GM19467 (cell line): ENCODE results near the gene RPTOR.

Experiments used
- ATAC-seq: cut with Tn5 transposase; IDR thresholded peaks from one replicate; pipeline ENCODE4 v1.9.1; 2021; ENCODE audit warnings: mild to moderate bottlenecking, moderate library complexity; ENCODE audit not compliant: unreplicated experiment

RPTOR gene

GRCh38 chr17:80778716-80779115 lies 234.1 kb downstream of the RPTOR start:
- no peak for ATAC-seq

GRCh38 chr17:80779336-80779735 lies 234.7 kb downstream of the RPTOR start:
- no peak for ATAC-seq

DNA sequence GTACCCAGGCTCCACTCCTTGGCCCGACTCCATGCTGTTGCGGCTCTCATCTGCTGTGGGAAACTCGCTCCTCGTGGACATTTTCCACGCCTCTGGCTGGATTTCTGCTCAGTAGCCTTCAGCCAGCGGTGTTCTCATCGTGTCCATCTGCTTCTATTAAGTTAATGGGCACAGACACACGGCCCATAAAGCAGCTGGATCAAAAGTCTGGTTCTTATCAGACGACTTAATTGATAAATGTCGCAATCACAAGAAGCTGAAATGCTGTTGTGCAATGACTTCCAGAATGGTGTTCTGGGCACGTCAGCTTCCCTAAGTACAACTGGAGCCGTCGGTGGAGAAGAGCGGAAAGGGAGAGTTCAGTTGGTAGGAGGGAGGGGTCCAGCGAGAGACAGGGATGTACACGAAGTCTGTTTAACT lies 235.3 kb downstream of the RPTOR start:
- ATAC-seq: no peak

DNA sequence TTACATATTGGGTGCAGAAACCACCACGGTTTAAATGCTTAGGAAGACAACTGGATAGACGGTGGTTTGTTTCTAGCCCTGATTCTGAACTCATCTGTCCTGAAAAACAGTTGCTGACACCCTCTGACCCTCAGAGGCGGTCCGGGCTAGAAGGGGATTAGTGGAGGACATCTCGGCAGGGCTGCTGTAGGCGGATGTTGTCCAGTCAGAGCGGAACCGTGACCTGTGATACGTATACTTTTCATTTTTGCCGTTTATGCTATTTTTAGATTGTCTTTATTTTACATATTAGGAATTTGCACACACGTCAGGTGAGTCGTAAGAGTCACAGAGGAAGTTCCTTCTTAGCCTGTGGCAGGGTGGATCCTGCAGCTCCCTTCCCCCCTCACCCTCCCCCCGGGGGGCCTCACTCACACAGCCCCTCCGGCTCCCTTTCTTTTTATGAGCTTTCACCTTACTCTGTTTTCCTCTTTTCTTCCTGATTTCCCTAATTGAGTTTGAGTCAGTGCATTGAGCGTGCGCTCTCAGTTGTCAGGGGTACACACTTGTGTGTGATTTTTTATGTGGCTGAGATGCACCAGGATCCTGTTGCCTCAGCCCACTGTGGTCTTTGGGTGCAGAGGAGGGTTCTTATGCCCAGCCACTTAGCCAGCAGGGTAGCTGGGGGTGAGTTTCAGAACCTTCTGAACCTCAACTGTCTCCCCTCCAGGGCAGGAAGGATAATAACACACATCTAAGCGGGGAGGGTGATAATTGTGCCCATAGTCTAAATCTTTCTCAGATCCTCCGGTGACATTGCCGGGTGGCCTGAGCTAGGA lies 236.0 kb downstream of the RPTOR start:
- peak; percentile 73 for ATAC-seq

DNA sequence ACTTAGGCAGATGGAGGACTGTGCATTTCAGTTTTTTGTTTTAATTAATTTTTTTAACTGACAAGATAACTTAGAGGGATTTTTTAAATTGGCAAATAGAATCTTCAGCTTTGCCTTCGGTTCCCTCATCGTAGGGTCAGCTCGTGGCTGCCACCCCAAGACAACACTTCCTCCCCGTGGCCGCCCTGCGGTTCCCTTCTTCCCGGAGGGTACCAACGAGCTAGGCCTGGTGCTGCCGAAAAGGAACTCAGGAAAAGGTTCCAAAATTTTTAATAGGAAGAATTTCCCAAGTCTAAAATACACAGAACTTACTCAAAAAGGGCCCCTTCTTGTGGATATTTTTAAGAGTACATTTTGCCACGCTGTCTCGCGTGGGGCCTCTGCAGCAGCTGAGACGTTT lies 236.6 kb downstream of the RPTOR start:
- ATAC-seq: no peak

DNA sequence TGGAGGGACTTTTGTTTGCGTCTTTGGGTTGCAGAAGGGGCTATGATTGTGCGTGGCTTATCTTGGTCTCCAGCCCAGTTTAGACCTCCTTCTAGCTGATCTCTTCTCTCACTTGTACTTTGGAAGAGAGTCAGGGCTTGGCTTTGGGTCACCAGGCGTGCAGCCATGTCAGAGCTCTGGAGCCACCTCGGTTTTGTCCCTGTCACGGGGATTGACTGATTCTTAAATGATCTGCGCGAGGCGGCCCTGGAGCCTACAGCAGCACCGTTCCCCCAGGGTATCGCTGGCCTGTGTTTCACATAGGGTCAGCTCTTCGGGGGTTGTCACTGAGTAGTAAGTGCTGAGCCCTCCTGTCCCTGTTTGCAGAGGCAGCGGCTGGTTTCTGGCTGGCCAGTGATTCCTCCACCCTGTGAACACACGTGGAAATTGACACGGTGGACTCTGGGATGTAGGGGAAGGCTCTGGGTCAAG lies 237.2 kb downstream of the RPTOR start:
- ATAC-seq: no peak

DNA sequence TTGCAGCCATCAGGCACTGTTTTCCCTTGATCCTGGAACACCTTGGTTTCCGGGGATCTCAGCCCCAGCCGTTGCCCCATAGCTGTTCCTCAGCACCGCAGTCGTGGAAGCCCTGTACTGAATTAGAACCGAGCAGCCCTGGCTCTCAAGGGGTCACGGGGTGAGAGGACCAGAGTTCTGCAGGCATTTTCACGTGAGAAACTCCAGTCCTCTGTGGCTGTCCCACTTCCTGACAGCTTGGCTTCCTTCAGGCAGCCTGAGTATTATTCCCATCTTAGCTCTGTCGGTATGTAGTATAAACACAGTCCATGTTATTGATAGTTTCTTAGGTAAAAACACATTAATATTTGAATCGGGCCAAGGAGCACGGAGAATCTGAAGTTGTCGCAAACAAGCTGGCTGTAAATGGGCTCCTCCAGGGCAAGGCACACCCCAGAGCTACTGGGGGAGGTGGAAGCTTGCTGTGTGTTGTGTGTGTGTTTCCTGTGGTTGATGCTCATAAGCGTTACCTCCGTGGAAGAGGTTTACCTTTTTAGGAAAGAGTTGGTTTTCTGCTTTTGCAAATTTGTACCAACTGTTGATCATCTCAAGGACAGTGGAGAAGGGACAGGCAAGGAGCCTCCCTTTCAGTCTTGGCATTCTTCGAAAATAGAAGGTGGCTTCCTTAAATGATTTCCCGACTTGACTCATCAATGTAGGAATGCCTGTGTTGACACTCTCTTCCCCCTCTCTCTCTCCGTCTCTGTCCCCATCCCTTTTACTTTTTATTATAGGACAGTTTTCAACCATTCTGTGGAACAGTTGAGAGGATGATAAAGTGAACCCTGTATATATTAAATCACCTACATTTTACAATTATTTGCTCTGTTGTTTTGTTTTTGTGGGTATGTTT lies 238.1 kb downstream of the RPTOR start:
- no peak for ATAC-seq

GRCh38 chr17:80783486-80783885 lies 238.8 kb downstream of the RPTOR start:
- no peak for ATAC-seq

DNA sequence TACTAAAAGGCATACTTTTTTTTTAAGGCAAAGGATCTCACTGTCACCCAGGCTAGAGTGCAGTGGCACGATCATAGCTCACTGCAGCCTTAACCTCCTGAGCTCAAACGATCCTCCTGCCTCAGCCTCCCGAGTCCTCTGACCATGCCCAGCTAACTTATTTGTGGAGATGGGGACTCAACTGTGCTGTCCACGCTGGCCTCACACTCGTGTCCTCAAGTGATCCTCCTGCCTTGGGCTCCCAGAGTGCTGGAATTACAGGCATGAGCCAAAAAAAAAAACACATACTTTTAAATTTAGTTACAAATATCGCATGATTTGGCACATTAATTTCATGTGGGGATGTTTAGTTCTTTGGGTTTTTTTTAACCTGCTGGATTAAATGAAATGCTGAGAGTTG lies 239.3 kb downstream of the RPTOR start:
- ATAC-seq: no peak

GRCh38 chr17:80785477-80786178 lies 241.0 kb downstream of the RPTOR start:
- no peak for ATAC-seq

DNA sequence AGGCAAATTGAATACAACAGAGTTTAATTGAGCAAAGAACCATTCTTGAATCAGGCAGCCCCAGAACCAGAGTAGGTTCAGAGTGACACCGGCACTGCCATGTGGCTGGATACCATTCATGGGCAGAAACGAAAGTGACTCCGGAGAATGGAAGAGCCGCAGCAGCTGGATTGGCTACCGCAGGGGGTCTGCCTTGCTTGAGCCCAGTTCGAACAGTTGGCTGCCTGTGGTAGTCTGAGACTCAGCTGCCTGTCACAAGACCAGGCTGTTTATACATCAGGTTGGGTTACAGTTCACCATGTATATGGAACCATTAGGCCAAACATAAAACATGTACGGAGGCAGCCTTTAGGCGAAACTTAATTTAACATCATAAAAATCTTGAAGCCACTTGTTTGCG lies 241.8 kb downstream of the RPTOR start:
- no peak for ATAC-seq

- no peak for ATAC-seq
Observed at GRCh38 chr17:80786887-80787286, 242.2 kb downstream of the RPTOR start.

DNA sequence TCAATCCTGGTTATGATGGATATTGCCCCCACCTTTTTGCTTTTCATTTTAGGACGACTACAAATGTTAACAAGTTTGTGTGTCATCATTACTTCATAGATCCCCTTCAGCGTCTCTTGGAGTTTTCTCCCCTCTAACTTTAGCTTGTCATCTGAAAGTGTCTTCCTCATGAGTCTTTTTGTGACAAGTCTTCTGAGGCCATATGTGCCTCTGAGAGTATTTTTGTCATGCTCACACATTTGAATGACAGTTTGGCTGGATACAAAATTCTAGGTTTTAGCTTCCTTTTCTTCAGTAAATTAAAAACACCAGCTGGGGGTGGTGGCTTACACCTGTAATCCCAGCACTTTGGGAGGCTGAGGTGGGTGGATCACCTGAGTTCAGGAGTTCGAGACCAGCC lies 243.2 kb downstream of the RPTOR start:
- ATAC-seq: no peak

DNA sequence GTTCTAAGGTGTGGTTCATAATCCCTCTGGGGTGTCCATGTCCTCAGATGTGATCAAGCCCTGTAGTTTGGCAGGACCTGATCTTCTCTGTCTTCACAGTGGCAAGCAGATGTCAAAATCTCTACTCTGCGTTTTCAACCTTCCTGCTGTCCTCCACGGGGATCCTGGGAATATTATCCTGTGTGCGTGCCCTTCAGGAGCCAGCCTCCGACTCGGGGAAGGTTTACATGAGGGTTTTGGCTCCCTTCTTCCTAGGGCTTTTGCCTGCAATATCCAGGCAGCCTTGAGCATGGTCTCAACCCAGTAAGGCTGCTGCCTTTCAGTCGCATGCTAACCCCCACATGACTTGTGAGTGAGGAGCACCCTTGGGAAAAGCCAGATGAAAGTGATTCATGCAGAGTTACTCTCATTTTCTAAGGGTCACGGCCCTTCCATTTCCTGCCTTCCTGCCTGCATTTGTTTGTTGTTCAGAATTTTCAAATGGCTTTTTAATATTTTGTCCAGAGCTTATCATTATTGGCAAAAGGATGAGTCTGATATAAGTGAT lies 244.8 kb downstream of the RPTOR start:
- ATAC-seq: no peak

DNA sequence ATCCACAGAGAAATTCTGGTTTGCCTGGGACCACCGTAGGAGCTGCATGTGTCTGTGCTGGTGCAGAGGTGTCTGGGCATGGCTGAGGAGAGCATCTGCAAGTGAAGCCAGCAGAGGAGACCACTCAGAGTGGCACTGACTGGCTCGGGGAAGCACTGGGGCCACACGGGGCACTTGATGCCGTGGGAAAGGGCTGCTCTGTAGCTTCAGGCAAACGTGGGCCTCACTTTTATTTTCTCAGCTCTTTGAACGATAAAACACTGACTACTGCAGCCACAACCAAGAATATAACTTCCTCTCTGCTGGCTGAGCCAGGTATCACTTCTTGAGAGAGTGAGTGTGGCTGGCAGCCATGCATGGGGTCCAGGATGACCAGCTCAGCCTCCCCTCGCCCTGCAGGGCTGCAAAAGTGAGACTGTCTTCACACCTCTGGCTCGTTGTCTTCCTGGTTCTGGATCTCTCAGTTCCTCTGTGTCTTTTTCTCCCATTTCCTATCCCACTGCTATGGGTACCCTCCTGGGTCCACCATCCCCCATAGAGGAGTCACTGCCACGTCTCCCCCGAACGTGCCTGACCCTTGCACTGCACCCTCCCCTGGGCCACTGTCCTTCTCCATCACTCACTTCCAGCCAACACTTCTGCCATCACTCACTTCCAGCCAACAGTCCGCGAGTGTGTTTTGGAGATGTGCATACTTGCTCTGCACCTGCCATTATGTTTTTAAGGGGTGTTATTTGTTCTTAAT lies 245.6 kb downstream of the RPTOR start:
- ATAC-seq: no peak

GRCh38 chr17:80790981-80791742 lies 246.5 kb downstream of the RPTOR start:
- no peak for ATAC-seq

DNA sequence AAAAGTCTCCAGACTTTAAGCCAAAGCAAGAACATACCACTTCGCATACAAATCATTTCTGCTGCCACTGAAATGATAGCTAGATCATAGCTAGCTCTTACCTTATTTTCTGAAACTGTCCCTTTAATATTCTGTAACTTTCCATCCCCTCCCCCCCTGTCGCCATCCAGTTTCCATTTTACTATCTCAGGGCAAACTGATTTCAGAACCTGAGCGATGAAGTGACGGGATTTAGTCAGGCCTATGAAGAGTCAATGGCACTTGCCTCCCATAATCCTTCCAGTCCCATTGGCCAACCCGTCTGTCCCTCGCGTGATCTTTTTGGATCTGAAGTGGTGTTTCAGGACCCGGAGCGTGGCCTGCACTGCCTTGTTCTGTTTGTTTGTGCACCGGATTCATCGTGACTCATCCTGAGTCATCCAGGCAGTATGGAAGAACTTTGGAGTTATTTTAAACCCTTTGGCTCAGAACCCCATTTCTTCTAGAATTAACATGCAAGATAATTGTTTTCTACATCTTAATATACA lies 247.2 kb downstream of the RPTOR start:
- no peak for ATAC-seq

DNA sequence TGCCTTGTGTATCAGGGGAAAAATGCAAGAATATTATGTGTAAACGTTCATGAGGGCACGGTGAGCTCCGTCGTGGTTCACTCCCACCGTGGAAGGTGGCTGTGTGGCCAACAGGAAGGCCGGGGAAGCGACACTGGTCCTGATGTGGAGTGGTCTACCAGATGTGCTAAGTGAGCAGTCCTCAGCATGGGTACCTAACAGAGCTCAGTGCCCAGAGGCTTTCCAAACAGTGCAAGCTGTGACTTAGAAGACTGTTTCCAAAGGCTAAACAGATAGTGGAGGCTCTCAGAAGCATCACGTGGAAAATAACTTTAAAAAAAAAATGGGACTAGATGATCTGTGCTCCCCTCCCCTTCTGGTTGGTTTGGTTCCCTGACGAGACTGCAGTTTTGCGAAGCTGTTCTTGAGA lies 247.7 kb downstream of the RPTOR start:
- no peak for ATAC-seq

- ATAC-seq: no peak
Observed at GRCh38 chr17:80793421-80793820, 248.8 kb downstream of the RPTOR start.
